ENCODE data around the gene NRG3.

NRG3 gene

GRCh38 chr10:82692458-82692857 is 817.5 kb downstream of the NRG3 start:
- no peak overlapping the region for H3K18ac ChIP-seq (ENCODE audit: low read length)
- no peak overlapping the region for H4K8ac ChIP-seq (ENCODE audit: low read depth, low read length)
- H3K23ac ChIP-seq (ENCODE audit: low read length): no peak overlapping the region
- WGBS (ENCODE audit: extremely low coverage, insufficient coverage, insufficient read length): no CpG with 5 or more reads among the region's 4 CpGs
- no peak overlapping the region for H2BK5ac ChIP-seq (ENCODE audit: low read depth, low read length, poor library complexity)
- no peak overlapping the region for H4K91ac ChIP-seq (ENCODE audit: low read depth, low read length)
- H3K36me3 ChIP-seq (ENCODE audit: control insufficient read depth in 1 of 2, insufficient read depth in 2 of 2, low read length in 2 of 2): no peaks in the 10 kb centered on the region
- H3K27me3 ChIP-seq (ENCODE audit: insufficient read depth, low read length): no peaks in the 10 kb centered on the region
- H3K4me1 ChIP-seq (ENCODE audit: control insufficient read depth in 1 of 2, insufficient read depth in 2 of 2, low read length in 2 of 2): no peaks in the 10 kb centered on the region
- no peaks in the 10 kb centered on the region for H3K79me2 ChIP-seq (ENCODE audit: control insufficient read depth, insufficient read depth, low read length, poor library complexity)
- DNase-seq: no peak
- no peak overlapping the region for H3K4me3 ChIP-seq (ENCODE audit: low read depth, low read length)
- no peak overlapping the region for H4K12ac ChIP-seq (ENCODE audit: low read depth, low read length)
- no peak overlapping the region for H3K4me2 ChIP-seq (ENCODE audit: low read length)
- no peak overlapping the region for H3K27ac ChIP-seq (ENCODE audit: low read depth, low read length)
- H3K14ac ChIP-seq (ENCODE audit: low read length): no peak overlapping the region
- H2BK120ac ChIP-seq (ENCODE audit: insufficient read depth, low read length, poor library complexity): no peak overlapping the region
- no peak overlapping the region for H2AFZ ChIP-seq (ENCODE audit: insufficient read depth, low read length, poor library complexity)
- H3K9ac ChIP-seq (ENCODE audit: low read length): no peak overlapping the region
- no peaks in the 10 kb centered on the region for H3K9me3 ChIP-seq (ENCODE audit: insufficient read depth, low read depth, low read length)
- H3K79me1 ChIP-seq (ENCODE audit: low read length): no peaks in the 10 kb centered on the region
- no peak overlapping the region for H2AK5ac ChIP-seq (ENCODE audit: low read length)
- H2BK12ac ChIP-seq (ENCODE audit: low read length): no peak overlapping the region
- H3K4ac ChIP-seq (ENCODE audit: low read depth, low read length): no peak overlapping the region

- Histone ChIP-seq H2AFZ (ENCODE audit: insufficient read depth, low read length, poor library complexity) (no peak overlapping the region), H4K91ac (ENCODE audit: low read depth, low read length) (no peak overlapping the region), H2BK12ac (ENCODE audit: low read length) (no peak overlapping the region), H3K14ac (ENCODE audit: low read length) (no peak overlapping the region), H3K9me3 (ENCODE audit: insufficient read depth, low read depth, low read length) (no peaks in the 10 kb centered on the region), H3K79me1 (ENCODE audit: low read length) (no peaks in the 10 kb centered on the region), H3K36me3 (ENCODE audit: control insufficient read depth in 1 of 2, insufficient read depth in 2 of 2, low read length in 2 of 2) (no peaks in the 10 kb centered on the region), H3K79me2 (ENCODE audit: control insufficient read depth, insufficient read depth, low read length, poor library complexity) (no peaks in the 10 kb centered on the region), H3K4me3 (ENCODE audit: low read depth, low read length) (no peak overlapping the region), H3K4ac (ENCODE audit: low read depth, low read length) (no peak overlapping the region), H3K27me3 (ENCODE audit: insufficient read depth, low read length) (no peaks in the 10 kb centered on the region), H3K4me2 (ENCODE audit: low read length) (no peak overlapping the region), H3K23ac (ENCODE audit: low read length) (no peak overlapping the region), H2BK5ac (ENCODE audit: low read depth, low read length, poor library complexity) (no peak overlapping the region), H2BK120ac (ENCODE audit: insufficient read depth, low read length, poor library complexity) (no peak overlapping the region), H3K18ac (ENCODE audit: low read length) (no peak overlapping the region), H2AK5ac (ENCODE audit: low read length) (no peak overlapping the region), H3K9ac (ENCODE audit: low read length) (no peak overlapping the region), H4K8ac (ENCODE audit: low read depth, low read length) (no peak overlapping the region), H3K4me1 (ENCODE audit: control insufficient read depth in 1 of 2, insufficient read depth in 2 of 2, low read length in 2 of 2) (no peaks in the 10 kb centered on the region), H4K12ac (ENCODE audit: low read depth, low read length) (no peak overlapping the region), H3K27ac (ENCODE audit: low read depth, low read length) (no peak overlapping the region)
- no peak for DNase-seq
- no CpG with 5 or more reads among the region's 1 CpG for WGBS (ENCODE audit: extremely low coverage, insufficient coverage, insufficient read length)
These were observed 846.8 kb downstream of the NRG3 start for GRCh38 chr10:82721831-82722230.

- WGBS (ENCODE audit: extremely low coverage, insufficient coverage, insufficient read length): no CpG with 5 or more reads among the region's 2 CpGs
- H3K14ac ChIP-seq (ENCODE audit: low read length): no peak overlapping the region
- no peak overlapping the region for H3K4me3 ChIP-seq (ENCODE audit: low read depth, low read length)
- H3K79me1 ChIP-seq (ENCODE audit: low read length): no peaks in the 10 kb centered on the region
- no peak overlapping the region for H3K27ac ChIP-seq (ENCODE audit: low read depth, low read length)
- no peak overlapping the region for H3K9ac ChIP-seq (ENCODE audit: low read length)
- no peaks in the 10 kb centered on the region for H3K4me1 ChIP-seq (ENCODE audit: control insufficient read depth in 1 of 2, insufficient read depth in 2 of 2, low read length in 2 of 2)
- peaks cover 1% of the 10 kb centered on the region for H3K9me3 ChIP-seq (ENCODE audit: insufficient read depth, low read depth, low read length)
- H3K23ac ChIP-seq (ENCODE audit: low read length): no peak overlapping the region
- H3K36me3 ChIP-seq (ENCODE audit: control insufficient read depth in 1 of 2, insufficient read depth in 2 of 2, low read length in 2 of 2): no peaks in the 10 kb centered on the region
- no peak overlapping the region for H3K4ac ChIP-seq (ENCODE audit: low read depth, low read length)
- no peak overlapping the region for H2AFZ ChIP-seq (ENCODE audit: insufficient read depth, low read length, poor library complexity)
- no peak overlapping the region for H3K4me2 ChIP-seq (ENCODE audit: low read length)
- no peaks in the 10 kb centered on the region for H3K79me2 ChIP-seq (ENCODE audit: control insufficient read depth, insufficient read depth, low read length, poor library complexity)
- H4K91ac ChIP-seq (ENCODE audit: low read depth, low read length): no peak overlapping the region
- no peaks in the 10 kb centered on the region for H3K27me3 ChIP-seq (ENCODE audit: insufficient read depth, low read length)
- DNase-seq: no peak
- no peak overlapping the region for H4K8ac ChIP-seq (ENCODE audit: low read depth, low read length)
- no peak overlapping the region for H3K18ac ChIP-seq (ENCODE audit: low read length)
- no peak overlapping the region for H2BK12ac ChIP-seq (ENCODE audit: low read length)
- no peak overlapping the region for H2BK5ac ChIP-seq (ENCODE audit: low read depth, low read length, poor library complexity)
- H2BK120ac ChIP-seq (ENCODE audit: insufficient read depth, low read length, poor library complexity): no peak overlapping the region
- no peak overlapping the region for H2AK5ac ChIP-seq (ENCODE audit: low read length)
- H4K12ac ChIP-seq (ENCODE audit: low read depth, low read length): no peak overlapping the region
These were observed 847.3 kb downstream of the NRG3 start for GRCh38 chr10:82722273-82722672.

- no peaks in the 10 kb centered on the region for H3K9me3 ChIP-seq (ENCODE audit: insufficient read depth, low read depth, low read length)
- no peak overlapping the region for H3K18ac ChIP-seq (ENCODE audit: low read length)
- no peaks in the 10 kb centered on the region for H3K79me2 ChIP-seq (ENCODE audit: control insufficient read depth, insufficient read depth, low read length, poor library complexity)
- H3K9ac ChIP-seq (ENCODE audit: low read length): no peak overlapping the region
- H3K4me1 ChIP-seq (ENCODE audit: control insufficient read depth in 1 of 2, insufficient read depth in 2 of 2, low read length in 2 of 2): no peaks in the 10 kb centered on the region
- no CpG with 5 or more reads among the region's 1 CpG for WGBS (ENCODE audit: extremely low coverage, insufficient coverage, insufficient read length)
- no peak overlapping the region for H3K4me2 ChIP-seq (ENCODE audit: low read length)
- H3K14ac ChIP-seq (ENCODE audit: low read length): no peak overlapping the region
- no peak overlapping the region for H2BK120ac ChIP-seq (ENCODE audit: insufficient read depth, low read length, poor library complexity)
- H2AFZ ChIP-seq (ENCODE audit: insufficient read depth, low read length, poor library complexity): no peak overlapping the region
- no peak overlapping the region for H2BK12ac ChIP-seq (ENCODE audit: low read length)
- H4K12ac ChIP-seq (ENCODE audit: low read depth, low read length): no peak overlapping the region
- DNase-seq: no peak
- H4K8ac ChIP-seq (ENCODE audit: low read depth, low read length): no peak overlapping the region
- H2AK5ac ChIP-seq (ENCODE audit: low read length): no peak overlapping the region
- no peaks in the 10 kb centered on the region for H3K27me3 ChIP-seq (ENCODE audit: insufficient read depth, low read length)
- H3K4me3 ChIP-seq (ENCODE audit: low read depth, low read length): no peak overlapping the region
- no peak overlapping the region for H3K23ac ChIP-seq (ENCODE audit: low read length)
- H3K27ac ChIP-seq (ENCODE audit: low read depth, low read length): no peak overlapping the region
- H3K36me3 ChIP-seq (ENCODE audit: control insufficient read depth in 1 of 2, insufficient read depth in 2 of 2, low read length in 2 of 2): no peaks in the 10 kb centered on the region
- no peak overlapping the region for H3K4ac ChIP-seq (ENCODE audit: low read depth, low read length)
- no peak overlapping the region for H2BK5ac ChIP-seq (ENCODE audit: low read depth, low read length, poor library complexity)
- H3K79me1 ChIP-seq (ENCODE audit: low read length): no peaks in the 10 kb centered on the region
- no peak overlapping the region for H4K91ac ChIP-seq (ENCODE audit: low read depth, low read length)
These were observed 861.3 kb downstream of the NRG3 start for GRCh38 chr10:82736305-82736704.
